WTC11 (cell line): ENCODE results near the gene DUOX1. TPM values are rescaled to one million over a fixed set of nuclear protein-coding genes. Genes with fewer than 3 reads are reported as not detected.
A peak's percentile ranks its signal among the peaks of the same experiment; 100 is the strongest.

Experiments used
- ATAC-seq: fragments of 200-7000 bp; cut with Tn5 transposase; 2 replicates; pipeline ENCODE4 v1.10.0; 2021; ENCODE audit warnings: mild to moderate bottlenecking, moderate library complexity
- CTCF ChIA-PET: fragments of 300-600 bp; sonication (Branson Sonifier 250); formaldehyde crosslinking; loops from one replicate; lab custom pipeline; 2021; ENCODE audit warnings: antibody characterized with exemption; lab: Charles Lee
- POLR2A ChIA-PET: fragments of 350-600 bp; sonication (Branson Sonifier 250); formaldehyde crosslinking; loops from one replicate; lab custom pipeline; 2021; ENCODE audit warnings: antibody characterized with exemption; lab: Charles Lee
- DNase-seq: peaks from one replicate; pipeline ENCODE4 v3.0.0; 2021; ENCODE audit warnings: low spot score
- H3K27ac Mint-ChIP-seq: 2 replicates; pipeline ENCODE4 v1.8.0; 2021; ENCODE audit warnings: mixed read lengths
- H3K27me3 Mint-ChIP-seq: 2 replicates; pipeline ENCODE4 v1.8.0; 2021; ENCODE audit warnings: low read depth, mild to moderate bottlenecking, moderate library complexity, mixed read lengths
- H3K36me3 Mint-ChIP-seq: 2 replicates; pipeline ENCODE4 v1.8.0; 2021; ENCODE audit warnings: mixed read lengths
- H3K4me1 Mint-ChIP-seq: 2 replicates; pipeline ENCODE4 v1.8.0; 2022; ENCODE audit warnings: mixed read lengths
- H3K4me3 Mint-ChIP-seq: 2 replicates; pipeline ENCODE4 v1.8.0; 2021; ENCODE audit warnings: mild to moderate bottlenecking, moderate library complexity, mixed read lengths
- H3K9me3 Mint-ChIP-seq: 2 replicates; pipeline ENCODE4 v1.8.0; 2021; ENCODE audit warnings: mixed read lengths
- CDX4 ChIP-seq: fragments of 250-450 bp; sonication (Bioruptor Pico); IDR thresholded peaks from 2 replicates; pipeline ENCODE4 v1.9.0; 2021; ENCODE audit warnings: moderate library complexity, mild to moderate bottlenecking, inconsistent platforms, borderline replicate concordance
- CREM ChIP-seq: sonication (generic); formaldehyde crosslinking; IDR thresholded peaks from 2 replicates; pipeline ENCODE4 v1.8.1; 2022; ENCODE audit warnings: mild to moderate bottlenecking, missing genetic modification reagents, moderate library complexity
- E2F4 ChIP-seq: sonication (generic); formaldehyde crosslinking; IDR thresholded peaks from 2 replicates; pipeline ENCODE4 v1.8.1; 2022; ENCODE audit warnings: low read depth, mild to moderate bottlenecking, moderate library complexity, missing genetic modification reagents, borderline replicate concordance
- HMGA2 ChIP-seq: fragments of 250-450 bp; sonication (Bioruptor Pico); IDR thresholded peaks from 2 replicates; pipeline ENCODE4 v1.4.0; 2021; ENCODE audit warnings: mild to moderate bottlenecking, moderate library complexity
- IRF2 ChIP-seq: sonication (generic); formaldehyde crosslinking; IDR thresholded peaks from 2 replicates; pipeline ENCODE4 v1.8.0; 2022; ENCODE audit warnings: low read depth, missing genetic modification reagents, borderline replicate concordance
- JUN ChIP-seq: sonication (generic); formaldehyde crosslinking; IDR thresholded peaks from 2 replicates; pipeline ENCODE4 v1.8.0; 2023; ENCODE audit warnings: mild to moderate bottlenecking, missing genetic modification reagents
- NFATC4 ChIP-seq: fragments of 250-450 bp; sonication (Bioruptor Pico); IDR thresholded peaks from 2 replicates; pipeline ENCODE4 v1.9.0; 2021; ENCODE audit warnings: mild to moderate bottlenecking
- NFE2L1 ChIP-seq: sonication (generic); formaldehyde crosslinking; IDR thresholded peaks from 2 replicates; pipeline ENCODE4 v1.8.1; 2023; ENCODE audit warnings: missing genetic modification reagents
- NFYB ChIP-seq: sonication (generic); formaldehyde crosslinking; conservative IDR thresholded peaks from 2 replicates; pipeline ENCODE4 v1.8.0; 2022; ENCODE audit warnings: low read depth, missing genetic modification reagents
- NR3C1 ChIP-seq: sonication (generic); formaldehyde crosslinking; conservative IDR thresholded peaks from 2 replicates; pipeline ENCODE4 v1.8.1; 2023; ENCODE audit warnings: low read depth, mild to moderate bottlenecking, missing genetic modification reagents
- RELA ChIP-seq: sonication (generic); formaldehyde crosslinking; IDR thresholded peaks from 2 replicates; pipeline ENCODE4 v1.8.1; 2022; ENCODE audit warnings: missing genetic modification reagents, mild to moderate bottlenecking, borderline replicate concordance
- SMAD4 ChIP-seq: sonication (generic); formaldehyde crosslinking; IDR thresholded peaks from 2 replicates; pipeline ENCODE4 v1.8.0; 2022; ENCODE audit warnings: mild to moderate bottlenecking, missing genetic modification reagents
- USF2 ChIP-seq: sonication (generic); formaldehyde crosslinking; IDR thresholded peaks from 2 replicates; pipeline ENCODE4 v1.8.1; 2023; ENCODE audit warnings: mild to moderate bottlenecking, missing genetic modification reagents, moderate library complexity
- ZNF396 ChIP-seq: fragments of 250-450 bp; sonication (Bioruptor Pico); IDR thresholded peaks from 2 replicates; pipeline ENCODE4 v1.8.0; 2021; ENCODE audit warnings: mild to moderate bottlenecking, moderate library complexity, borderline replicate concordance
- ZNF423 ChIP-seq: fragments of 250-450 bp; sonication (Bioruptor Pico); IDR thresholded peaks from 2 replicates; pipeline ENCODE4 v2.1.2; 2022; ENCODE audit warnings: mild to moderate bottlenecking, moderate library complexity
- total RNA-seq: library from RNA; stranded (reverse); gene quantifications from 3 replicates; pipeline ENCODE4 v1.2.3, GENCODE V29; 2021
- TF ChIP-seq, protein P1 (sequence below): sonication (generic); formaldehyde crosslinking; IDR thresholded peaks from 2 replicates; pipeline ENCODE4 v1.8.0; 2022; ENCODE audit warnings: mild to moderate bottlenecking, missing genetic modification reagents
- TF ChIP-seq, protein P2 (sequence below): fragments of 200-600 bp; IDR thresholded peaks from 2 replicates; pipeline ENCODE4 v1.8.0; 2022; ENCODE audit warnings: antibody characterized with exemption
- TF ChIP-seq, protein P3 (sequence below): sonication (generic); formaldehyde crosslinking; IDR thresholded peaks from 2 replicates; pipeline ENCODE4 v1.8.0; 2022; ENCODE audit warnings: mild to moderate bottlenecking, missing genetic modification reagents
- TF ChIP-seq, protein P4 (sequence below): sonication (generic); formaldehyde crosslinking; IDR thresholded peaks from 2 replicates; pipeline ENCODE4 v1.8.0; 2022; ENCODE audit warnings: missing genetic modification reagents
- TF ChIP-seq, protein P5 (sequence below): sonication (generic); formaldehyde crosslinking; IDR thresholded peaks from 2 replicates; pipeline ENCODE4 v1.8.1; 2023; ENCODE audit warnings: mild to moderate bottlenecking, missing genetic modification reagents

DUOX1 gene
- total RNA-seq, 1 experiment from 2014 or later = 1.3 TPM

DNA sequence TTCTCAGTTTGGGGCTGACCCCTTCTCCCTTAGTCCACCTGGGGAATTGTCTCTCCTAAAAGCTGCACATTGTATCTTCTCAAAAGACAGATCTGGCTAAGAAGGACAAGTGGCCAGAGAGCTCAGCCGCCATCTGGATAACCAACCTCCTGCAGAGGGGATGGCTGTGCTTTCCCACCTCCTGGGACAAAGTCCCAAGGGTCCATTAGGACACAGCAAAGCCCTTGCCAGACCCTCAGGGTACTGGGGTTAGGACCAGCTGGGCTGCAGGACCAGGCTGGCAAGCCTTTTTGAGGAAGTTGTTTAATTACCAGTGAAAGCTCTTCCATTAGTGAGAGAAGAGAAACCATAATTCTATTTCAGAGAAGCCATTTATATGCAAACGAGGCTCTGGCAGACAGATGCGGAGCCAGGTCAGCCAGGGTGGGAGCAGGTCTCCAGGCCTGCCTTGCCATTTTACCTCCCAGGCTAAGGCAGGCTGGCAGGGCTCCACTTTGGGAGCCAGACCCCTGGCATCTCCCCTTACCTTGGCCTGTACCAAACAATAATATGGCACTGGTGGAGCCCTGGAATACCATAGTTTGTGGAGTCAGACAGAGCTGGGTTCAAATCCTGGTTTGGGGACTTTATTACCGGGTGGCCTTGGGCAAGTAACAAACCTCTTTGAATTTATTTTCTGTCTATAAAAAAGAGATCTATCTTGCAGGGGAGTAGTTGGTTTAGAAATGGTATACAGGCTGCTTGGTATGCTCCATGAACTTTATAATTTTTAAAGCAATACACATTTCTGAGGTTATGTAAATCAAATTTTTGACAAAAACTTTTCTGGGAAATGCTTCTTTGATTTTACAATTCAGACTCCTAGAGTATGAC lies 40.0 kb downstream of the DUOX1 start:
- Mint-ChIP-seq H3K27me3 (no peaks in the 10 kb centered on the region; the same call in 1 of the 2 replicates), H3K36me3 (peaks cover 9% of the 10 kb centered on the region), H3K4me1 (peaks cover 51% of the 10 kb centered on the region), H3K4me3 (no peak overlapping the region; the same call in 1 of the 2 replicates), H3K9me3 (no peaks in the 10 kb centered on the region), H3K27ac (peak overlapping the region; percentile 29; the same call in 1 of the 2 replicates)
- POLR2A ChIA-PET = interaction anchor here (3.6 kb wide), 1 partner anchor 17 kb away, joined by 23 read pairs; the partner anchor contains the start of gene SHF
- CTCF ChIA-PET = interaction anchor here (1.0 to 2.6 kb wide), 4 partner anchors 10 to 52 kb away, joined by 5 to 13 read pairs (median 5); no protein-coding TSS in a partner anchor
- DNase-seq (no peak), ATAC-seq (peak; percentile 5; the same call in 1 of the 2 replicates)
- 0 out of 2 replicates have a peak, but pooled peaks have one; percentile 14 for TF ChIP-seq ZNF423
- no peak for TF ChIP-seq NFATC4

DNA sequence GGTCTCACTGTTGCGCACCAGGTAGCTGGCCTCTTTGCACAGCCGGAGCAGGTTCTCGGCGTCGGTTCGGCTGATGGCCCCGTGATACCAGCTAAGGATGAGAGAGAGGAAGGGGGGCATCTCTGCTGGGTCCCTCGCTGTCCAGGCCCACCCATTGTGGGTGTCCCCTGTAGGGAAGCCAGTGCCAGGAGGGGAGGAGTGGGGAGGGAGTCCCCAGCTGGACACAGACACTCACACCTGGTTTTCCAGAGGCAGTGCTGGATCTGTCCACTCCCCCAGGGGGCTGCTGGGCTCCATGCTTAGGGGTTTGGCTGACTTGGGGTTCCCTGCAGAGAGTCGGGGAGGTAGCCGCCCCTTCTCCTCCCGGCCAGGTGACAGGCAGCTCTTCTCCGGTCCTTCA lies 42.1 kb downstream of the DUOX1 start:
- ATAC-seq (no peak), DNase-seq (no peak)
- Mint-ChIP-seq H3K27me3 (no peaks in the 10 kb centered on the region), H3K4me3 (no peak overlapping the region), H3K36me3 (peaks cover 21% of the 10 kb centered on the region), H3K4me1 (peaks cover 39% of the 10 kb centered on the region), H3K27ac (no peak overlapping the region), H3K9me3 (no peaks in the 10 kb centered on the region)
- CTCF ChIA-PET = interaction anchor here (1.0 to 1.4 kb wide), 2 partner anchors 9 to 54 kb away, joined by 4 to 6 read pairs; no protein-coding TSS in a partner anchor
- TF ChIP-seq, protein P1, sequence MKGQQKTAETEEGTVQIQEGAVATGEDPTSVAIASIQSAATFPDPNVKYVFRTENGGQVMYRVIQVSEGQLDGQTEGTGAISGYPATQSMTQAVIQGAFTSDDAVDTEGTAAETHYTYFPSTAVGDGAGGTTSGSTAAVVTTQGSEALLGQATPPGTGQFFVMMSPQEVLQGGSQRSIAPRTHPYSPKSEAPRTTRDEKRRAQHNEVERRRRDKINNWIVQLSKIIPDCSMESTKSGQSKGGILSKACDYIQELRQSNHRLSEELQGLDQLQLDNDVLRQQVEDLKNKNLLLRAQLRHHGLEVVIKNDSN = no peak
- TF ChIP-seq, protein P2, sequence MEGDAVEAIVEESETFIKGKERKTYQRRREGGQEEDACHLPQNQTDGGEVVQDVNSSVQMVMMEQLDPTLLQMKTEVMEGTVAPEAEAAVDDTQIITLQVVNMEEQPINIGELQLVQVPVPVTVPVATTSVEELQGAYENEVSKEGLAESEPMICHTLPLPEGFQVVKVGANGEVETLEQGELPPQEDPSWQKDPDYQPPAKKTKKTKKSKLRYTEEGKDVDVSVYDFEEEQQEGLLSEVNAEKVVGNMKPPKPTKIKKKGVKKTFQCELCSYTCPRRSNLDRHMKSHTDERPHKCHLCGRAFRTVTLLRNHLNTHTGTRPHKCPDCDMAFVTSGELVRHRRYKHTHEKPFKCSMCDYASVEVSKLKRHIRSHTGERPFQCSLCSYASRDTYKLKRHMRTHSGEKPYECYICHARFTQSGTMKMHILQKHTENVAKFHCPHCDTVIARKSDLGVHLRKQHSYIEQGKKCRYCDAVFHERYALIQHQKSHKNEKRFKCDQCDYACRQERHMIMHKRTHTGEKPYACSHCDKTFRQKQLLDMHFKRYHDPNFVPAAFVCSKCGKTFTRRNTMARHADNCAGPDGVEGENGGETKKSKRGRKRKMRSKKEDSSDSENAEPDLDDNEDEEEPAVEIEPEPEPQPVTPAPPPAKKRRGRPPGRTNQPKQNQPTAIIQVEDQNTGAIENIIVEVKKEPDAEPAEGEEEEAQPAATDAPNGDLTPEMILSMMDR = no peak
- TF ChIP-seq JUN (CRISPR knock-in tag) (no peak), USF2 (no peak), IRF2 (CRISPR knock-in tag) (no peak), E2F4 (CRISPR knock-in tag) (no peak), CREM (CRISPR knock-in tag) (no peak), HMGA2 (CRISPR knock-in tag) (no peak), NFYB (CRISPR knock-in tag) (no peak), ZNF396 (CRISPR knock-in tag) (no peak), NFE2L1 (no peak), SMAD4 (CRISPR knock-in tag) (no peak), RELA (CRISPR knock-in tag) (no peak), CDX4 (no peak), NR3C1 (CRISPR knock-in tag) (no peak)
- TF ChIP-seq, protein P3, sequence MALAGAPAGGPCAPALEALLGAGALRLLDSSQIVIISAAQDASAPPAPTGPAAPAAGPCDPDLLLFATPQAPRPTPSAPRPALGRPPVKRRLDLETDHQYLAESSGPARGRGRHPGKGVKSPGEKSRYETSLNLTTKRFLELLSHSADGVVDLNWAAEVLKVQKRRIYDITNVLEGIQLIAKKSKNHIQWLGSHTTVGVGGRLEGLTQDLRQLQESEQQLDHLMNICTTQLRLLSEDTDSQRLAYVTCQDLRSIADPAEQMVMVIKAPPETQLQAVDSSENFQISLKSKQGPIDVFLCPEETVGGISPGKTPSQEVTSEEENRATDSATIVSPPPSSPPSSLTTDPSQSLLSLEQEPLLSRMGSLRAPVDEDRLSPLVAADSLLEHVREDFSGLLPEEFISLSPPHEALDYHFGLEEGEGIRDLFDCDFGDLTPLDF (CRISPR knock-in tag) = no peak
- TF ChIP-seq, protein P4, sequence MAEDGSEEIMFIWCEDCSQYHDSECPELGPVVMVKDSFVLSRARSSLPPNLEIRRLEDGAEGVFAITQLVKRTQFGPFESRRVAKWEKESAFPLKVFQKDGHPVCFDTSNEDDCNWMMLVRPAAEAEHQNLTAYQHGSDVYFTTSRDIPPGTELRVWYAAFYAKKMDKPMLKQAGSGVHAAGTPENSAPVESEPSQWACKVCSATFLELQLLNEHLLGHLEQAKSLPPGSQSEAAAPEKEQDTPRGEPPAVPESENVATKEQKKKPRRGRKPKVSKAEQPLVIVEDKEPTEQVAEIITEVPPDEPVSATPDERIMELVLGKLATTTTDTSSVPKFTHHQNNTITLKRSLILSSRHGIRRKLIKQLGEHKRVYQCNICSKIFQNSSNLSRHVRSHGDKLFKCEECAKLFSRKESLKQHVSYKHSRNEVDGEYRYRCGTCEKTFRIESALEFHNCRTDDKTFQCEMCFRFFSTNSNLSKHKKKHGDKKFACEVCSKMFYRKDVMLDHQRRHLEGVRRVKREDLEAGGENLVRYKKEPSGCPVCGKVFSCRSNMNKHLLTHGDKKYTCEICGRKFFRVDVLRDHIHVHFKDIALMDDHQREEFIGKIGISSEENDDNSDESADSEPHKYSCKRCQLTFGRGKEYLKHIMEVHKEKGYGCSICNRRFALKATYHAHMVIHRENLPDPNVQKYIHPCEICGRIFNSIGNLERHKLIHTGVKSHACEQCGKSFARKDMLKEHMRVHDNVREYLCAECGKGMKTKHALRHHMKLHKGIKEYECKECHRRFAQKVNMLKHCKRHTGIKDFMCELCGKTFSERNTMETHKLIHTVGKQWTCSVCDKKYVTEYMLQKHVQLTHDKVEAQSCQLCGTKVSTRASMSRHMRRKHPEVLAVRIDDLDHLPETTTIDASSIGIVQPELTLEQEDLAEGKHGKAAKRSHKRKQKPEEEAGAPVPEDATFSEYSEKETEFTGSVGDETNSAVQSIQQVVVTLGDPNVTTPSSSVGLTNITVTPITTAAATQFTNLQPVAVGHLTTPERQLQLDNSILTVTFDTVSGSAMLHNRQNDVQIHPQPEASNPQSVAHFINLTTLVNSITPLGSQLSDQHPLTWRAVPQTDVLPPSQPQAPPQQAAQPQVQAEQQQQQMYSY (CRISPR knock-in tag) = no peak
- TF ChIP-seq, protein P5, sequence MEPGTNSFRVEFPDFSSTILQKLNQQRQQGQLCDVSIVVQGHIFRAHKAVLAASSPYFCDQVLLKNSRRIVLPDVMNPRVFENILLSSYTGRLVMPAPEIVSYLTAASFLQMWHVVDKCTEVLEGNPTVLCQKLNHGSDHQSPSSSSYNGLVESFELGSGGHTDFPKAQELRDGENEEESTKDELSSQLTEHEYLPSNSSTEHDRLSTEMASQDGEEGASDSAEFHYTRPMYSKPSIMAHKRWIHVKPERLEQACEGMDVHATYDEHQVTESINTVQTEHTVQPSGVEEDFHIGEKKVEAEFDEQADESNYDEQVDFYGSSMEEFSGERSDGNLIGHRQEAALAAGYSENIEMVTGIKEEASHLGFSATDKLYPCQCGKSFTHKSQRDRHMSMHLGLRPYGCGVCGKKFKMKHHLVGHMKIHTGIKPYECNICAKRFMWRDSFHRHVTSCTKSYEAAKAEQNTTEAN = no peak
- POLR2A ChIA-PET = interaction anchor here (1.0 kb wide), 2 partner anchors 9 to 15 kb away, joined by 3 read pairs; no protein-coding TSS in a partner anchor
